Immature natural killer cell (primary cell): ENCODE data around the gene OR4C45. TPM values are rescaled to one million over a fixed set of nuclear protein-coding genes. Genes with fewer than 3 reads are reported as not detected.
"Not testable (repeated sequence)": the region's sequence is repeated elsewhere in the genome, so short reads cannot be mapped to it uniquely, and the experiment has no call there.

Source experiments
- DNase-seq, 3 donors: peaks; one replicate each; pipeline ENCODE4 v3.0.0; 2022; ENCODE audit warnings: mixed read lengths in 1 of 3
- H3K27ac Mint-ChIP-seq, 6 donors: one replicate each; pipeline ENCODE4 v1.8.0; 2020; ENCODE audit warnings: mixed read lengths in 6 of 6, mild to moderate bottlenecking in 5 of 6, inconsistent platforms in 4 of 6, moderate library complexity in 3 of 6
- H3K27me3 Mint-ChIP-seq, 3 donors: one replicate each; pipeline ENCODE4 v1.8.0; 2020 to 2021; ENCODE audit warnings: low read depth in 3 of 3, mild to moderate bottlenecking in 3 of 3, mixed read lengths in 3 of 3, moderate library complexity in 3 of 3, inconsistent platforms in 1 of 3
- H3K36me3 Mint-ChIP-seq, 3 donors: one replicate each; pipeline ENCODE4 v1.8.0; 2020; ENCODE audit warnings: mixed read lengths in 3 of 3, inconsistent platforms in 2 of 3, mild to moderate bottlenecking in 2 of 3
- H3K4me1 Mint-ChIP-seq, 2 donors: one replicate each; pipeline ENCODE4 v1.8.0; 2020; ENCODE audit warnings: inconsistent platforms in 2 of 2, mild to moderate bottlenecking in 2 of 2, mixed read lengths in 2 of 2, moderate library complexity in 1 of 2
- H3K4me3 Mint-ChIP-seq, 5 donors: one replicate each; pipeline ENCODE4 v1.8.0; 2020; ENCODE audit warnings: mild to moderate bottlenecking in 5 of 5, mixed read lengths in 5 of 5, inconsistent platforms in 3 of 5, moderate library complexity in 3 of 5
- H3K9me3 Mint-ChIP-seq, 6 donors: one replicate each; pipeline ENCODE4 v1.8.0; 2020; ENCODE audit warnings: mild to moderate bottlenecking in 6 of 6, mixed read lengths in 6 of 6, inconsistent platforms in 4 of 6, moderate library complexity in 3 of 6
- polyA plus RNA-seq, 3 donors: library from polyadenylated mRNA; unstranded; fragments of 300-500 nt; fragmentation: Illumina TruSeq; gene quantifications; one replicate each; pipeline ENCODE4 v1.2.3, GENCODE V29; 2021

OR4C45 gene
- polyA plus RNA-seq, 3 donors from 2014 or later, result not detected

DNA sequence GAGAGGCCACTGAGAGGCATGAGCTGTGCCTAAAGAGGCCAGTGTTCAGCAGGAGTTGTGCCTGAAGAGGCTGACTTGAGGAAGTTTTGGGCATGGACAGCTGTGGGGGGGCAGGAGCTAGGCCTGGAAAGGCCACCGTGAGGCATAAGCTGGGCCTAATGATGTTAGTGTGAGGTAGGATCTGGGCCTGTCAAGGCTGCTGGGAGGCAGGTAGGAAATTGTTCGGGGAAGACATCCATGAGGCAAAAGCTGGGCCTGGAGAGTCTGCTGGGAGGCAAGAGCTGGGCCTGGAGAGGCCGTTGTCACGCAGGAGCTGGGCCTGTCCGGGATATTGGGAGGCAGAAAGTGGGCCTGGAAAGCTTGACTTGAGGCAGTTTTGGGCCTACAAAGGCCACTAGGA is 44.9 kb downstream of the OR4C45 start:
- no peak overlapping the region for H3K27ac Mint-ChIP-seq
- H3K4me3 Mint-ChIP-seq, result no peak overlapping the region
- peaks cover 0 to 6% (median 4%) of the 10 kb centered on the region in 3 donors for H3K27me3 Mint-ChIP-seq
- H3K36me3 Mint-ChIP-seq, result peaks cover 4 to 15% (median 8%) of the 10 kb centered on the region in 3 donors
- no peaks in the 10 kb centered on the region for H3K4me1 Mint-ChIP-seq
- peaks cover 23 to 78% (median 57%) of the 10 kb centered on the region in 6 donors for H3K9me3 Mint-ChIP-seq
- no peak for DNase-seq

DNA sequence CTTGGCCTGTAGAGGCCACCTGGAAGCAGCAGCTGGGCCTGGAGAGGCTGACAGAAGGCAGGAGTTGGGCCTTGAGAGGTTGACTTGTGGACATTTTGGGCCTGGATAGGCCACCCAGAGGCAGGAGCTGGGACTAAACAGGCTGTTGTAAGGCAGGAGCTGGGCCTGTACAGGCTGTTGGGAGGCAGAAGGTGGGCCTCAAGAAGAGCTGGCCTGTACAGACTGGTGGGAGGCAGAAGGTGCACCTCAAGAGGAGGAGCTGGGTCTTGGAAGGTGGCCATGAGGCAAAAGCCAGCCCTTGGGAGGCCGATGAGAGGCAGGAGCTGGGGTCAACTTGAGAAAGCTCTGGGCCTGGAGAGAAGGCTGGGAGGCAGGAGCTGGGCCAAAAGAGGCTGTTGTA is 45.3 kb downstream of the OR4C45 start:
- peaks cover 22 to 77% (median 56%) of the 10 kb centered on the region in 6 donors for H3K9me3 Mint-ChIP-seq
- peaks cover 4 to 15% (median 9%) of the 10 kb centered on the region in 3 donors for H3K36me3 Mint-ChIP-seq
- no peak overlapping the region for H3K4me3 Mint-ChIP-seq
- DNase-seq, result no peak
- peaks cover 0 to 5% (median 4%) of the 10 kb centered on the region in 3 donors for H3K27me3 Mint-ChIP-seq
- no peak overlapping the region for H3K27ac Mint-ChIP-seq
- no peaks in the 10 kb centered on the region for H3K4me1 Mint-ChIP-seq

DNA sequence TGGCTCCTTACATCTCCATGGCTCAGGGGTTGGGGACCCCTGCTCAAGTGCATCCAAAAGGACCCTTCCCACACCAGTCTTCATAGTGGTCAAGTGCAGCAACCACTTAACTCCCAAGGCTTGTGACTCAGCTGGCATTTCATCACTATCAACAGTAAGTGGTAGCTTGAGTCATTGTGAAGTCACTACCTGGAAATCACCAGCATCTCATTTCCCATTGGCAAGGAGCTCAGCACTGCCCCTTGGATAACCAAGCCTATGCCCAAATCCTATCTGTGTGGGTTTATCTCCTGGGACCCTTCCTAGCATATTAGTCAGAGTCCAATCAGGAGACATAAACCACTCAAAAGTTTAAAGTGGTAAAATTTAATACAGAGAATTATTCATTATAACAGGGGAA is 46.3 kb downstream of the OR4C45 start:
- H3K27me3 Mint-ChIP-seq, H3K27ac Mint-ChIP-seq, DNase-seq, H3K4me3 Mint-ChIP-seq, H3K4me1 Mint-ChIP-seq: not testable (repeated sequence)
- H3K36me3 Mint-ChIP-seq, result peaks cover 4 to 19% (median 15%) of the 10 kb centered on the region in 3 donors
- peaks cover 20 to 77% (median 54%) of the 10 kb centered on the region in 6 donors for H3K9me3 Mint-ChIP-seq

DNA sequence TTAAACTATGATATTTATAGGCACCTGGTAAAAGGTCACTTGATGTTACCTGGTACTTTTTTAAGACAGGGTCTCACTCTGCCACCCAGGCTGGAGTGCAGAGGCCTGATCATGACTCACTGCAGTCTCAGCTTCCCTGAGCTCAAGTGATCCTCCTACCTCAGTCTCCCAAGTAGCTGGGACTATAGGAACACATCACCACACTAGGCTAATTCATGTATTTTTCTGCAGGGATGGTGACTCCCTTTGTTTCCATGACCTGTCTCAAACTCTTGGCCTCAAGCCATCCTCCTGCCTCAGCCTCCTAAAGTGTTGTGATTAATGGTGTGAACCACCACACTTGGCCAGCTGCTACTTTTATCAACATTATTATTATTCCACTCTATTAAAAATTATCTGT is 47.6 kb downstream of the OR4C45 start:
- H3K27ac Mint-ChIP-seq, result no peak overlapping the region
- H3K36me3 Mint-ChIP-seq, result peaks cover 4 to 19% (median 15%) of the 10 kb centered on the region in 3 donors
- no peak overlapping the region for H3K4me3 Mint-ChIP-seq
- H3K9me3 Mint-ChIP-seq, result peaks cover 19 to 71% (median 47%) of the 10 kb centered on the region in 6 donors
- H3K27me3 Mint-ChIP-seq, result peaks cover 0 to 5% (median 5%) of the 10 kb centered on the region in 3 donors
- no peaks in the 10 kb centered on the region for H3K4me1 Mint-ChIP-seq
- DNase-seq, result no peak

Other genes starting within 250 kb of the OR4C45 start
- gene OR4C13, start 80.5 kb upstream of the OR4C45 start, polyA plus RNA-seq, result not detected
- gene OR4C12, start 50.3 kb upstream of the OR4C45 start, polyA plus RNA-seq, result not detected